GM18867 (cell line): ENCODE data around the gene SEMA5A.

Experiments used
- ATAC-seq: cut with Tn5 transposase; IDR thresholded peaks from one replicate; pipeline ENCODE4 v1.9.1; 2021; ENCODE audit warnings: mild to moderate bottlenecking, moderate library complexity; ENCODE audit not compliant: unreplicated experiment

Gene SEMA5A

DNA sequence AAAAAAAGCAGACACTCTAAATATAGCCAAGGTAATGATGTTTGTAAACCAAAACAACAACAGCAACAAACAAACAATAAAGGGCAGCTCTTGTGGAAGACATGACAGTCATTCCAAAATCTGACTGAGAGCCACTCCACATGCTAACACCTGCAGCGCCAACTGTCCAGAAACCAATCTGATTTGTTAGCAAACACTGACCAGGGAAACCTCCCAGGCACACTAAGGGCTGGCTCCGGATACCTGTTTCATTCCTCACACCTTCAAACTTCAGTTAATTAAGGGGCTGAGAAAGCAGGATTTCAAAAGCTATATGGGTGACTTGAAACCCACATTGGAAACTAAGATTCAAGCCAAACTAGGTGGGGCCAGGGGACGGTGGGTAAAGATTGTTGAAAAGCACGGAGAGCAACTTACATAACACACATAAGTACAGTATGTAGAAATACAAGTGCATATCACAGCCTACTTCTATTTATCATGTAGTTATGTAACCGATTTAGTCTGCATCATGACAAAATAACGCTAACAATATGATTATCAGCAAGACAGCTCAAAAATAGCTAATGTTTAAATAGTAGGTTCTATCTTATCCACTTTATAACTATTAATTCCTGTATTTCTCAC lies 203.6 kb downstream of the SEMA5A start:
- ATAC-seq: no peak

DNA sequence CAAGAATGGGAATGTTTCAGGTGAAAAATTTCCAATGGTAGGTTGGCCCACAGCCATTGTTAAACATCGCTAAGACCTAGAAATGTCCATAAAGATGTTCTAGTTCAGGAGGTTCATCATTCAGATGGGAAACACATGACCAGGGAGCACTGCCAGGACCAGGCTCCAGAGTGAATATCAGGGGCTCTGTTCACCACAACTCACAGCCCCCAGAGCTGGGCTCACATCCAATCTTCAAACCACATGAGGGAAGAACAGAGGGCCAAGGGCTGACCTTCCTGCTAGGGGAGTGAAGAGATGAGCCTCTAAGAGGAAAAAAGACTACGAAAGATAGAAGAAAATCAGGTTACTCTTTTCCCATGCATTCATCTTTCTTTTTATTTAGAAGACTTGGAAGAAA lies 205.8 kb downstream of the SEMA5A start:
- no peak for ATAC-seq

DNA sequence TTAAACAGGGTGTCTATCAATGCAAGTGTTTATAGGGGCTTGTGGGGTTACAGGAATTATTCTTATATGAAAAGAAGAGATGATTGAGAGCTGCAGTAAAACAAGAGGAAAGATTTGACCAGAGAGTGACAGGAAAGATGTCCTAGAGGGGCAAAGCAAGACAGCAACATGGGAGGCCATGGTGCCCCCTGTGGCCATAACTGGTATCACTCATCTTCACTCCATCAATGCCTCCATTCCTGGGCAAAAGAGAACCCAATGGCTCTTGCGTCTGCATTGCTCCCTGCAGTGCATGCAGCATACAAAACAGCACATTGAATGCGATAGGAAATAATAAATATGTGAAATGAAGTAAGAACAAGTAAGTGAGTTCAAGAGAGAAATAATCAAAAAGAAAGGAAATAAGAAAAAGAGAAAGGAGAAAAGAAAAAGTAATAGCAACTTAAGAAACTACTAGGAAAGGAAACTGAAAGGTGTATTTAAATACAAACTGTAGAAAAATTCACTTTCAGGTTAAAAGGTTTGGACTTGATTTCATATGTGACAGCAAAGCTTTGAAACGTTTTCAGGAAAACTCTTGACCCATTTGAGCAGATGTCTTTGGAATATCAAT lies 206.6 kb downstream of the SEMA5A start:
- ATAC-seq: peak; percentile 77

DNA sequence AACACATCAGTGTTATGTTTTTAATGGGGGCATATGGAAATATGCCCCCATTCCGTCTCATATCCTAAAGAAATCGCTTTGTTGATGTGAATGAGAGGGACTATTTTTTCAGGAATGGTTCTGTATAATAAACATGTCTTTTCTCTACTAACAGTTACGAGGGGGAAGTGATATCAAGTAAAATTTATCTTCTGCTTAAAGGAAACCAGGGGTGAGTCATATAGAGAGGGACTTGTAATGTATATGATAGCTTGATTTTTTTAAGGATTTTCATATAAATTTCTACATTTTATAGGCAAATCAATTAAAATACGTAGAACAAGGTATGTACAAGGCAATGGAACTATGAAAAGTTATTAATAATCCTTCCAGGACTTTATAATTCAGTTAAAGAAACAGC lies 207.1 kb downstream of the SEMA5A start:
- ATAC-seq: no peak

DNA sequence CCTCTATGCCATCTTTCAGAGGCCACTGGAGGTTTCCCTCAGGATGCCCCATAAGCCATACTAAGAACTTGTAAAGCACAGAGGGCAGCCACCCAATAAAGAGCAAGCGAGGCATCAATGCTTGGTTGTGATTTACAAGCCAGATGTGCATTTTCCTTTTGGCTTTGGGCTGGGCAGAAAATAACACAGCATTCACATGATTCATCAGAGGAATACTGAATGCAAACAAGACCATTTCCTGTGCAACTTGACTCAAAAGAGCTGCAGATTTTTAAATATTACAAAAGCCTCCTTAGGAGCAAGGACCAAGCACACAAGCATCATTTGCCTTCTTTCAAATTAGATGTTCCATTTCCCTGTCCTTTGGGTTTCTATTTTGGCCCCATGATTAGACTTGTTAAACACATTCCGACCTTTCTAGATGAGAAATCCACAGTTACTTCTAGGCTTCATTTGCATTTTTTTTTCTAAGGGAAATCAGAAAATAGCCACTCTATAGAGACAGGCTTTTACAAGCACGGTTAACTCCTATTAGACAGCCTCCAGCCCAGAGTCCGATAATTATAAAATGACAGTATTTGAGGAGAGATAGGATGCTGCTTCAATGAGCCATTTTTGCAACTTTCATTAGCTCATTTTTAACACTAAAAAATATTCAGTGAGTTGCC lies 207.8 kb downstream of the SEMA5A start:
- ATAC-seq: no peak

DNA sequence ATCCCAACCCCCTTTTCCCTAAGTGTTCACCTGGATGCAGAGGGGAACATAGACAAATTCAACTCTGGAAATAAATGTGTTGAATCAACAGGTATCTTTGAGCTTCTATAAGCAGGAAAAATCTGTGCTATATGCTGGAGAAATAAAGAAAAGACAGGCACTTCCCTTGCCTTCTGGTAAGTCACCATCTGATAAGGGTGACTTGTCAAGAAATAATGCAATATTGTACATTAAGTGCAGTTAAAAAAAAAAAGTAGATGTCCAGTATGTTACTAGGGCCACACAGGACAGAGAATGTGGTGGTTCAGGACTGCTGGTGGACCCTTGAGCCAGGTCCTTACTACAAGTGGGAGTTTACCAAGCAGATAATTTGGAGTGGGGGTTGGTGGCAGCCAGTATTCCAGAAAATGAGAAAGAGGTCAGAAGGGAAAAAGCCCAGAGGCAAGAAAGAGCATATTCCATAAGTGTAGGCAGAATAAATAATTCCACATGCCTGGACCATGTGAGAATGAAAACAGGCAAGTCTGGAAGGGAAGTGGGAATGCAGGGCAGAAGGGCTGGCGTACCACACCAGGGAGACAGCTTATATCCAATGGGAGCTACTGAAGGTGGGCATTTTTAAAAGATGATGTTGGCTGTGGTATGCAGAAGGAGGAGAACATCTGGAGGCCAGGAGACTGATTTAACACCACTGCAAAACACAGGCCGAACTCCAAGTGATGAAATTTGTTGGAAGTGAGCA lies 209.9 kb downstream of the SEMA5A start:
- no peak for ATAC-seq

DNA sequence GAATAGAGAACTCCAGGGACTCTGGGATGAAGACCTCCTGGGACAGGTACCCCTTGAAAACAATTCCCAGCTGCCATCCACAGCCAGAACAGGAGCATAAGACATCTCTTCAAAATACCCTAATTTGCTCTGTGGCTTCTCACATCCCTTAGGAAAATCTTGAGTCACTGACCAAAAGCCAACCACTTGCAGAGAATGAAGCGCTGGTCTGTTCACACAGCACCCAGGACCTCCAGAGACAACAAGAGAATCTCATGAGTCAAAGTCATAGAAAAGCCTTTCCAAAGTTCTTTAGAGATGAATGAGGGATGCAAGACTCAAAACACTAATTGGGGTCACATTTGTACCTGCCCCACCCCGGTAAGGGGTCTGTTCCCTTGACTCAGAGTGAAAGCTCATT lies 210.6 kb downstream of the SEMA5A start:
- no peak for ATAC-seq

DNA sequence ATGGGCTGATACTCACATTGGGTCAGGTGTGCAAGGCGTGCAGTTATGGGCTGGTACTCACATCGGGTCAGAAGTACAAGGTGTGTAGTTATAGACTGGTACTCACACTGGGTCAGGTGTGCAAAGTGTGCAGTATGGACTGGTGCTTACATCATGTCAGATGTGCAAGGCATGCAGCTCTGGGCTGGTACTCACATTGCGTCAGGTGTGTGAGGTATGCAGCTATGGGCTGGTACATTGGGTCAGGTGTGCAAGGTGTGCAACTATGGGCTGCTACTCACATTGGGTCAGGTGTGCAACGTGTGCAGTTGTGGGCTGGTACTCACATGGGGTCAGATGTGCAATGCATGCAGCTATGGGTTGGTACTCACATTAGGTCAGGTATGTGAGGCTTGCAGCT lies 213.8 kb downstream of the SEMA5A start:
- no peak for ATAC-seq

DNA sequence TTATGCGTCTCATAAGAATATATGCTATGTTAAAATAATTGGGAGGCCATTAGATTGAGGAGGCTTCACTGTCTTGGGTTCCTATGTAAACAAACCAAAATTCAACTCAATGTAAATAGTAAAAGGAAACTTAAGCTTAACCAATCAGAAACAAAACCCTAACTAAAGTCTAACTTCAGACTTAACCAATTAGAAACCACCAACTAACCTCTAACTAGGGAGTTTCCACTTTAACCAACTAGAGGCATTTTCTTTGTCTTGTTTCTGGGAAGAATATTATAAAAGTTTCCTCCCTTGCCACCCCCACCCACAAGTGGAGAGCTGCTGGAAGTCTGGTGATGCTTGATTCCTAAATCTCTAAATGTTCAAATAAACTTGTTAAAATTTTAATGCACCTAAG lies 214.5 kb downstream of the SEMA5A start:
- ATAC-seq: no peak

DNA sequence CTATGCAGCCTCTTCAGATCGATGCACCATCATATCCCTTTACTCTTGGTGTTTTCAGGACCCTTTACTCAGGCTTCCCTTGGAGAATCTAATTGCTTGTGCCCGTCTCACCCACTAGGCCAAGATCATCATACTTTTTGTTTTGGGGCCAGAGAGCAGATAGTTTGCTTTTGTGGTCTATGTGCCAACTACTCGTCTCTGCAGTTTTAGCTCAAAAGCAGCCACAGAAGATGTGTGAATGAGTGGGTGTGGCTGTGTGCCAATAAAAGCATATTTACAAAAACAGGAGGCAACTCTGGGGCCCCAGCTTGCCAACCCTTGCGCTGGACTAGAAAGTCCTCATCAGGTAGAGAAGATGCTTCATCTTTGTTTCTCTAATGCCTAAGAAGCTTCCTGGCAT lies 216.8 kb downstream of the SEMA5A start:
- ATAC-seq: no peak

DNA sequence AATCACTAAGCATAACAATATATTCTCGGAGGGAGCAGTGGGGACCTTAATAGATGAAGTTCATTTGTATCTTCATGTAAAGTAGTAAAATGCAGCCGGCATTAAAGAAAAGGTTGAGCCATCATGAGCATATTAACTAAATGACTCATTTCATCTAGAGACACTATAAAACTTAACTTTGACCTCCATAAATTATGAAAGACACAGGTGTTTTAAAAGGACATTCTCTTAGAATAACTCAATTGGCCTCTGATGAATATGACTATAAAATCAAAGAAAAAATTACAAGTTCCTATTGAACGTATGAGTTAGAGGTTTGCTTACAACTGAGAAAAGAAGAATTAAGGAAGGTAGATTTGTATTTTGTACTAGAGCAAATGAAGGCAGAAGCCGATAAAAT lies 220.3 kb downstream of the SEMA5A start:
- ATAC-seq: no peak

DNA sequence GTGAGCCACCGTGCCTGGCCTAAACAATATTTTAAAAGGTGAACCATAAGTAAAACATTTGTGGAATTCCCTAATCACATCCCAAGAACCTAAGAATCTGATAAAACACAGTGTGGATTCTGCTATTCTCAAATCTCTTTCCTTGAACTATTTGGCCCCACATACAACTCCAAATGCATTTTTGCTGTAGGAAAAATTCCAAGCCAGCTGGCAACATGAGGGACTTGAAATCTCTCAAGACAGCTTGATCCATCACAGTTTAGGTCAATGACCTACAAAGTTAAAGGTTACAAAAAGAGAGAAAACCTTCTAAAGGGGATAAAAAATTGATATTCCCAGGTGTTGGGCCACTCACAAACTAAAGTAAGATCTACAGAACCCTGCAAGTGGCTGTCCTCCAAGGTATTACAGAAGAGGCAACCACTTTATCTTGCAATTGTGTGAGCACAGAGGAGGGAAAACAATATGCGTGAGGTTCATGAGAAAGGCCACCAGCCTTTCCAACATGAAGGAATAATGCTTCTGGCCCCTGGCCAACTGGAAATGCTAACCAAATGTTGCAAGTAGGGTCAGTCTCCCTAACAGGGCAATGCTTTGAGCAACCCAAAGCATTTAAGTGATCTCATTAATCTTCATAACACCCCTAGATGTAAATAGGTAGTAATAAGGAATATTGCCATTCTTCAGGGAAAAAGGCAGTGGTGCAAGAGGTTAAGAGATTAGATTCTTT lies 221.4 kb downstream of the SEMA5A start:
- ATAC-seq: no peak

DNA sequence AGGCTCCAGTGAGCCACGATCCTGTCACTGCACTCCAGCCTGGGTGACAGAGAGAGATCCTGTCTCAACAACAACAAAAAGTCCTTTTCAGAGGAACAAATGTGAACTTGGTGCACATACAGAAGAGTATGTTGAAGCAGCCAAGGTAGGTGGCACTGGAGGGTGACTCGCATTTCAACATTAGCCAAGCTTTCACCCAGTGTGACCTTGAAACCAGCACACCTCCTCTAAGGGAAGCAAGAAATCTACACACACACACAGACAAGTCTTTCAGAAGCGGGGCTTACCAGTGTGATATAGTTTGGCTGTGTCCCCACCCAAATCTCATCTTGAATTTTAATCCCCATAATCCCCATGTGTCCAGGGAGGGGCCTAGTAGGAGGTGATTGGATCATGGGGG lies 225.2 kb downstream of the SEMA5A start:
- no peak for ATAC-seq

DNA sequence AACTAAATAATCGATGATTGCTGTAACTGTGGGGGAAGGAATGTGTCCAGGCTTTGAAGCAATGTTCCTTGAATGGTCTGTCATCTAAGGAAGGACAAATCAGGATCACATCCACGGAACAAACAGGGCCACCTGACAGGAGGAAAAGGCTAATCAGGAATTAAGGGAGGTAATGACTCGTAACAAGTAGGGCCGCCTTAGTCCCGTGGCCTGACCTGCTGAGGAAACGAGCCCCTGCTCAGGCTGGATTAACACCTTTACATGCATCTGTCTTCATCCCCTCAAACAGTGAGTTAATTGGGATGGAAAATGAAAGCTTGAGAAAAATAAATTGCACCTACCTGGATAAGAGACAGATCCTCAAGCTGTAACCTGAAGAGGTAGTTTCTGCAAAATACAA lies 227.8 kb downstream of the SEMA5A start:
- ATAC-seq: no peak

DNA sequence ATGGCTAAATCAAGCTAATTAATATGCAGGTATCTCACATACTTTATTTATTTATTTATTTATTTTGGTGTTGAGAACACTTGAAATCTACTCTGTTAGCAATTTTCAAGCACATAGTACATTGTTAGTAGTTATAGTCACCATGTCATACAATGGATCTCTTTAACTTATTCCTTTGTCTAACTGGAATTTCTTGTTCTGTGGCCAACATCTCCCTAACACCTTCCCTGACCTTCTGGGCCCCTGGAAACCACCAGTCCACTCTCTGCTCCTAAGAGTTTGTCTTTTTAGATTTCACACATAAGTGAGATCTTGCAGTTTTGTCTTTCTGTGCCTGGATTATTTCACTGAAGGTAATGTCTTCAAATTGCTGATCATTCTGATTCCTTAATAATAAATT lies 229.1 kb downstream of the SEMA5A start:
- no peak for ATAC-seq

DNA sequence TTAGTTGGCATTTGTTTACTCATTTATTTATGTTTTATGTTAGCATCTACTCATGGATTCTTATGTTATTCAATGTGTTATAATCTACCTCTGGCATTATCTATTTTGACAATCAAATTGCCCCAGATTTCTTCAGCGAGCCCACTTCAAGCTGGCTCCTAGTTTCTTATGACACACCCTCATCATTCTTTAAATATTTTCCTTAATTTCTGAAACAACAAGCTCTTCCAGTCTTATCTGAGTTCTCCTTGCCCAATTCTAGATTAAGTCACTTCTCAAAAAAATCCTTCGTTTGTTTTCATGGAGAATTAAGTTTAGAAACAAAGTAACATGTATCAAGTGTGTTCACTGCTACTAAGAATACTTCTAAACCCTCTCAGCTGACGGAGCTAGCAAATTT lies 229.8 kb downstream of the SEMA5A start:
- ATAC-seq: no peak

DNA sequence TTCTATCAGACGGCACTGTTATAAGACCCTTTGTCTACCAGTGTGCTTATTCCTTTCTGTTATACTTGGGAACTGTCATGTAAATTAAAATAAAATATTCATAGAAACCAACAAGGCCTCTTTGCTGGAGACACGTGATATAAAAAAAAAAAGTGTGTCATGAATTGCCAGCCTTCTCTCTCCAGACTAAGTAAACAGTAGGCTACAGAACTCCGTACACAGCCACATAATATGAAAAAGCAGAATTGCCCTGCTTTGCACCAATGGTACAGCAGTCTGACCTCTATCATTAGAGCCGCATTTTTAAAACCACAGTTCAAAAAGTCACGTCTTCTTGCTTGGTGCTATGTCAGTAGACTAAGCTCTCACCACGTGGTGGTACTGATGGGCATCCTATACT lies 231.3 kb downstream of the SEMA5A start:
- no peak for ATAC-seq

DNA sequence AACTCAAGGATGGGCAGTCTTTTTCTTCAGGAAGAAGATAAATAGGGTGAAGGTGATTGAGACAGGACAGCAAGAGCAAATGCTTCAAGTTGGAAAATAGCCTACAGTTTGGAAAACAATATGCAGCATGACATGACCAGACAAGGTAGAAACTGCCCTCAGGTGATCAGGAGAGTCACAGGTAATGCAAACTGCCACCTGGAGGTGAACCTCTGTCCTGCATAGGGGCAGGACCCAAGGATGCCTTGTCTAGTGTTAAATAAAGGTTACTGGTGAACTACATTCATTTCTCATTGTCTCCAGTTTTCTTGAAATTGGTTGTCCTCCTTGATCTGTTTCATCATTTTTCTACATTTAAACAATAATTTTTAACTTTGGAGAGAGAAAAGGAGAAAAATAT lies 232.1 kb downstream of the SEMA5A start:
- no peak for ATAC-seq

DNA sequence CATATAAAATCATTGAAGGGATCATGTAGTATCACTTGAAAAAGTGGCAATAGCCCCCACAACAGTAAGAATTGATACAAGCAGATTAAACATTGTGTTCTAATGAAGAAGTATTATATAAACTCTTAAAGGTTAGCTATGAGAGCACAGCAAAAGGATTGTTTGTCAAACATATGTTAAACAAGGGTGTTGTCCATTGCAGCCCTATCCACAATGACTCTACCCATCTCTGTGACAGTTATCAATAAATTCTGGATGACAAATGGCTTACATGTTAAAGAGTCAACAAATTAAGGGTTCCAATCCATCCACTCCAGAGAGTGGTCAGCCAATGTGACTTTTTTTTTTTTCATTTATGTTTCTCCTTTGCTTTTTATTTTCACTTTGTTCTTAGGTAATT lies 238.7 kb downstream of the SEMA5A start:
- no peak for ATAC-seq

DNA sequence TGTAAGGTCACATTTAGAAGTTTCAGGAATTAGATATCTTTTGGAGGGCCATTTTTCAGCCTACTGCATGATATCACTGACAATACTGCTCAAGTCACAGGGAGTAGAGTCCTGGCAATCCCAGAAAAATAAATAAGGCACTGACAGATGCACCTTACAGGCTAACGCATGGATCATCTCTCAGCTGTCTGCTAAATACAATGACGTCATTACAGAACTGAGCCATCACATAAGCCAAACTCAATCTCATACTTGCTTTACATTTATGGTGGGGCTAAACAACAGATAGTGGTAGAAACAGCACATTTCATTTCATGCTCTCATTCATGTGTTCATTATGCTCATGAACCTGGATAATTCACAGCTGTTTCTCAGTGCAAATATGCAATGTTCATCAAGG lies 243.7 kb downstream of the SEMA5A start:
- ATAC-seq: no peak

DNA sequence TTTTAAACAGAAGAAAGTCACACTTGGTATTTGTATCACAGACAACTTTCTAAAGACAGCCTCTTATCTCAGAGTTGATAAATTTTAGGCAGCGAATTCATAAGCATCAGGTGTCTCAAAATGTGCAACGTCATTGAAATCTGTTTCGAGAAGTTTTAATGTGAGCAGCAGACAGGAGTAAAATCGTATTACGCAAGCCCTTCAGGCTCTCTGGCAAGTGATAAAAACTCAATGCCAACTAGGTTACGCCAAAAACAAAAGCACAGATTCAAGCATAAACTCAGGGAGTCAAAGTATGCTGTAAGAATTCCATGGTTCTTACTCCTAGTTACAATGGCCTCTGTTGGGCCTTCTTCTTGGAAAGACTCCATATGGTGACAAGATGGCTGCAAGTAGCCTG lies 244.7 kb downstream of the SEMA5A start:
- no peak for ATAC-seq
